SU-DHL-6 (cell line): ENCODE data around the gene ADPRHL1.

ENCODE experiments used
- H2AFZ ChIP-seq: fragments of 200-600 bp; sonication (generic); 2 replicates; pipeline ENCODE4 v1.6.1; 2014; ENCODE audit warnings: low read depth, mild to moderate bottlenecking, moderate library complexity, mixed read lengths, antibody characterized with exemption, low read length; ENCODE audit not compliant: severe bottlenecking
- H3F3A ChIP-seq: fragments of 200-600 bp; shearing (Covaris generic); 2 replicates; pipeline ENCODE4 v1.6.0; 2016; ENCODE audit warnings: antibody characterized with exemption, mild to moderate bottlenecking; ENCODE audit not compliant: insufficient read depth
- H3K27ac ChIP-seq: fragments of 200-600 bp; sonication (generic); 2 replicates; pipeline ENCODE4 v1.5.1; 2016; ENCODE audit warnings: low read depth, mild to moderate bottlenecking, low read length, moderate library complexity, mixed read lengths
- H3K27me3 ChIP-seq: fragments of 200-600 bp; sonication (generic), shearing (Covaris generic); 2 replicates; pipeline ENCODE4 v1.6.0; 2014; ENCODE audit warnings: mild to moderate bottlenecking, low read length
- H3K36me3 ChIP-seq: fragments of 200-600 bp; sonication (generic); 2 replicates; pipeline ENCODE4 v1.6.1; 2014; ENCODE audit warnings: mild to moderate bottlenecking, low read length, mixed read lengths
- H3K4me2 ChIP-seq: fragments of 300-600, 200-600 bp; shearing (Covaris generic), sonication (generic); 2 replicates; pipeline ENCODE4 v1.6.0; 2014; ENCODE audit warnings: low read length, low read depth, mild to moderate bottlenecking; ENCODE audit not compliant: poor library complexity, severe bottlenecking
- H3K4me3 ChIP-seq: fragments of 200-600 bp; sonication (generic); 2 replicates; pipeline ENCODE4 v1.5.1; 2014; ENCODE audit warnings: antibody characterized with exemption, low read length, mild to moderate bottlenecking, mixed read lengths; ENCODE audit not compliant: insufficient read depth, poor library complexity, severe bottlenecking
- H3K79me2 ChIP-seq: fragments of 200-600 bp; sonication (generic); 2 replicates; pipeline ENCODE4 v1.6.1; 2014; ENCODE audit warnings: mild to moderate bottlenecking, low read length, moderate library complexity; ENCODE audit not compliant: insufficient read depth
- H3K9ac ChIP-seq: fragments of 200-600 bp; sonication (generic); 2 replicates; pipeline ENCODE4 v1.7.0; 2014; ENCODE audit warnings: mild to moderate bottlenecking, low read length
- H3K9me2 ChIP-seq: fragments of 200-600 bp; sonication (generic); replicated peaks from 2 replicates; pipeline ENCODE4 v1.6.1; 2014; ENCODE audit warnings: low read length; ENCODE audit not compliant: insufficient read depth
- H3K9me3 ChIP-seq: fragments of 200-600 bp; sonication (generic); 2 replicates; pipeline ENCODE4 v1.6.1; 2014; ENCODE audit warnings: low read length, mixed read lengths; ENCODE audit not compliant: insufficient read depth
- H4K20me1 ChIP-seq: fragments of 200-600 bp; sonication (generic); 2 replicates; pipeline ENCODE4 v1.6.1; 2014; ENCODE audit warnings: low read depth, mild to moderate bottlenecking, antibody characterized with exemption, low read length, moderate library complexity, mixed read lengths
- EZH2phosphoT487 ChIP-seq: fragments of 200-600 bp; sonication (generic), shearing (Covaris generic); conservative IDR thresholded peaks from 2 replicates; pipeline ENCODE4 v1.6.1; 2018; ENCODE audit warnings: mild to moderate bottlenecking, antibody characterized with exemption, low read length, moderate library complexity, mixed read lengths
- TF ChIP-seq, protein P1 (sequence below): fragments of 200-600 bp; sonication (generic); IDR thresholded peaks from one replicate; pipeline ENCODE4 v1.5.1; 2017; ENCODE audit warnings: antibody characterized with exemption, mild to moderate bottlenecking, low read length, moderate library complexity; ENCODE audit not compliant: insufficient read depth, poor library complexity, severe bottlenecking

ADPRHL1 gene

DNA sequence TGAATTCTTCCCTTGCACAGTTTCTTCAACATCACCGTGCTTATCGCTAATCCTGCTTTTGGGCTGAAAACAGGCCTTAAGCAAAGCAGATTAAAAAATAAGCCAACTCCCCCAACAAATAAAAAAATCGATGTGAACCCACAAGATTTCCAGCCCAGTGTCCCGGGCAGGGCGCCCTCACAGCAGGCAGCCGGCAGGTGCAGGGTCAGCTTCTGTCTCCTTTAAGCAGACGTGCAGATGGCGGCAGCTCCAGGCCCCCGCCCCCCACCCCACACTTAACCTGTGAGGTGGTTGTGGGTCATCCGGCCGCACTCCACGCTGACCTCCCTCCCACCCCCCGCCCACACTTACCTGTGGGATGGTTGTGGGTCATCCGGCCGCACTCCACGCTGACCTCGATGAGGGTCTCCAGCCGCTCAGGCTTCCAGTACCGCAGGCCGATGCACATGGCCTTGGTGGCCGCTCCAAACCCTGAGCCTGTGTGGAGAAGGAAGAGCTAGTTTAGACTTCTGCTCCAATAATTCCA lies 19.8 kb downstream of the ADPRHL1 start:
- Histone ChIP-seq H3K4me2 (no peak overlapping the region), H3K27me3 (no peaks in the 10 kb centered on the region), H3K27ac (no peak overlapping the region), H3K36me3 (no peaks in the 10 kb centered on the region), H3K9ac (no peak overlapping the region), H4K20me1 (no peaks in the 10 kb centered on the region), H3K9me2 (no peaks in the 10 kb centered on the region), H3K79me2 (no peaks in the 10 kb centered on the region), H2AFZ (no peak overlapping the region), H3F3A (no peaks in the 10 kb centered on the region), H3K4me3 (no peak overlapping the region), H3K9me3 (no peaks in the 10 kb centered on the region)
- TF ChIP-seq, protein P1, sequence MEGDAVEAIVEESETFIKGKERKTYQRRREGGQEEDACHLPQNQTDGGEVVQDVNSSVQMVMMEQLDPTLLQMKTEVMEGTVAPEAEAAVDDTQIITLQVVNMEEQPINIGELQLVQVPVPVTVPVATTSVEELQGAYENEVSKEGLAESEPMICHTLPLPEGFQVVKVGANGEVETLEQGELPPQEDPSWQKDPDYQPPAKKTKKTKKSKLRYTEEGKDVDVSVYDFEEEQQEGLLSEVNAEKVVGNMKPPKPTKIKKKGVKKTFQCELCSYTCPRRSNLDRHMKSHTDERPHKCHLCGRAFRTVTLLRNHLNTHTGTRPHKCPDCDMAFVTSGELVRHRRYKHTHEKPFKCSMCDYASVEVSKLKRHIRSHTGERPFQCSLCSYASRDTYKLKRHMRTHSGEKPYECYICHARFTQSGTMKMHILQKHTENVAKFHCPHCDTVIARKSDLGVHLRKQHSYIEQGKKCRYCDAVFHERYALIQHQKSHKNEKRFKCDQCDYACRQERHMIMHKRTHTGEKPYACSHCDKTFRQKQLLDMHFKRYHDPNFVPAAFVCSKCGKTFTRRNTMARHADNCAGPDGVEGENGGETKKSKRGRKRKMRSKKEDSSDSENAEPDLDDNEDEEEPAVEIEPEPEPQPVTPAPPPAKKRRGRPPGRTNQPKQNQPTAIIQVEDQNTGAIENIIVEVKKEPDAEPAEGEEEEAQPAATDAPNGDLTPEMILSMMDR: no peak
- no peak for TF ChIP-seq EZH2phosphoT487

DNA sequence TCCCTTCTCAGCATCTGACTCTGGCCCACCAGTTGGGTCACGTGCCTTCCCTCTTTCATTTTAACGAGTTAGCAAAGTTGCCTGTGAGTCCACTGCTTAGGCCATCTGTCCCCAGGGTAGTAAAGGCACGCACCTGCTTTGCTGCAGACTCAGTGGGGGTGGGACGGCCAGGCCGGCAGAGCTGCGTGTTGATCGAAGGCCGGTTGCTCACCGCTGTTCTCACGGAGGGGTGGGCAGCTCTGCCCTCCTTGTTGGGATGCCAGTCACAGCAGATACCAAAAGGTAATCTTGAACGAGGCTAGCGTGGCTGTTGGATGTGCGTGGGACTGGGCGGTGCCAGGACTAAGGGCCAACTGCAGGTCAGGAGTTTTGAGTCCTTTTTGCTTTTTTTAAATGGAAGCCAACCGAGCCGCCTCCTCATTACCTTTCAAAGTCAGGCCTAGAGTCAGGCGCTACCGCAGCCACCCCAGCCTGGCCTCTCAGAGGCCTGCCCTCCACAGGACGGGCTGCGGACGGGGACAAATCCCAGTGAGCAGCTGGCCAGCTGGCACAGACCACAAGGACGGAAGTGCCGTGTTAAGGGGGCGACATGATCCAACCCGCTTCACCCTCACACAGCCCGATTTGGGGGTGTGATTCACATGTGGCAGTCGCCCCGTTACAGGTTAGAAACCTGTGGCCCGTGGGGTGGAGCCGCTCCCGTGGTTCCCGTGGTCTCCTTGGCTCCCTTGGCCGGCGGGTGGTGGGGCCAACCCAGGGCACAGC lies 20.6 kb downstream of the ADPRHL1 start:
- no peak overlapping the region for H3K4me3 ChIP-seq
- no peak overlapping the region for H2AFZ ChIP-seq
- H3F3A ChIP-seq: no peaks in the 10 kb centered on the region
- no peaks in the 10 kb centered on the region for H3K79me2 ChIP-seq
- TF ChIP-seq EZH2phosphoT487: no peak
- TF ChIP-seq, protein P1: no peak
- H3K9ac ChIP-seq: no peak overlapping the region
- H4K20me1 ChIP-seq: no peaks in the 10 kb centered on the region
- no peaks in the 10 kb centered on the region for H3K36me3 ChIP-seq
- H3K9me3 ChIP-seq: no peaks in the 10 kb centered on the region
- no peak overlapping the region for H3K27ac ChIP-seq
- H3K9me2 ChIP-seq: no peaks in the 10 kb centered on the region
- no peaks in the 10 kb centered on the region for H3K27me3 ChIP-seq
- H3K4me2 ChIP-seq: no peak overlapping the region

DNA sequence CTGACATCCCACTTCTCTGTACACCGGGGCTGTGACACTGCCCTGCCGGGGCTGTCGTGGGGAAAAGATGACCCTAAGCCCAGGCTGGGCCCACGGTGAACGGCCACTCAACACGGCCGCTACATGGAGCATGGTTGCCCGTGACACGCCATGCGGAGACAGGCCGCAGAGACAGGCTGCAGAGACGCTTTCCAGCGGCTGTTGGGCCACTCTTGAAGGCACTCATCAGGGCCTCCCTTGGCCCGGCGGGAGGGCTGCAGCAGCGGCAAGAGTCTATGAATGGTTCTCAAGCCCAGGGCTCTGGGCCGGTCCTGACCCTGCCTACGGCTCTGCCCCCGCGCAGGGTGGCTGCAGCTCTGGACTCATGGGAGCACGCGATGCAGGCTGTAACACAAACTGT lies 22.1 kb downstream of the ADPRHL1 start:
- Histone ChIP-seq H3K9me2 (no peaks in the 10 kb centered on the region), H2AFZ (no peak overlapping the region), H3K27ac (no peak overlapping the region), H4K20me1 (no peaks in the 10 kb centered on the region), H3F3A (no peaks in the 10 kb centered on the region), H3K9me3 (no peaks in the 10 kb centered on the region), H3K4me2 (no peak overlapping the region), H3K79me2 (no peaks in the 10 kb centered on the region), H3K27me3 (no peaks in the 10 kb centered on the region), H3K36me3 (no peaks in the 10 kb centered on the region), H3K4me3 (no peak overlapping the region), H3K9ac (no peak overlapping the region)
- TF ChIP-seq, protein P1: no peak
- no peak for TF ChIP-seq EZH2phosphoT487
